Endothelial cell of umbilical vein (primary cell): Measurements from ENCODE around the gene MALL.

ENCODE experiments used
- EZH2 ChIP-seq: IDR thresholded peaks from 2 replicates; pipeline ENCODE4 v1.6.1; 2012; ENCODE audit warnings: borderline replicate concordance, low read depth, mild to moderate bottlenecking, moderate library complexity, low read length, inconsistent platforms; ENCODE audit not compliant: severe bottlenecking
- FOS ChIP-seq: IDR thresholded peaks from 2 replicates; pipeline ENCODE4 v1.6.1; 2011; ENCODE audit warnings: mild to moderate bottlenecking, low read length, moderate library complexity, borderline replicate concordance; ENCODE audit not compliant: insufficient read depth
- GATA2 ChIP-seq: IDR thresholded peaks from 2 replicates; pipeline ENCODE4 v1.7.0; 2011; ENCODE audit warnings: low read depth, mild to moderate bottlenecking, moderate library complexity, mixed read lengths, low read length; ENCODE audit not compliant: insufficient read length, insufficient read depth
- JUN ChIP-seq: IDR thresholded peaks from 2 replicates; pipeline ENCODE4 v1.6.1; 2011; ENCODE audit warnings: borderline replicate concordance, low read depth; ENCODE audit not compliant: insufficient read length, insufficient read depth
- MYC ChIP-seq: IDR thresholded peaks from one replicate; pipeline ENCODE4 v1.6.1; 2011; ENCODE audit warnings: mild to moderate bottlenecking, low read depth, low read length
- POLR2A ChIP-seq: IDR thresholded peaks from 2 replicates; pipeline ENCODE4 v1.6.1; 2012; ENCODE audit warnings: low read depth, mild to moderate bottlenecking, control low read depth, low read length
- POLR2AphosphoS5 ChIP-seq: IDR thresholded peaks from 2 replicates; pipeline ENCODE4 v1.6.1; 2012; ENCODE audit warnings: low read depth, mild to moderate bottlenecking, control low read depth, low read length, moderate library complexity; ENCODE audit not compliant: insufficient read depth
- TF ChIP-seq, protein P1 (sequence below), 2 donors: IDR thresholded peaks; 1 replicate in 1 of 2; 2 replicates in 1 of 2; pipeline ENCODE4 v1.5.1; 2011; ENCODE audit warnings: low read length in 2 of 2, mild to moderate bottlenecking in 2 of 2, moderate library complexity in 2 of 2, control low read depth in 1 of 2, inconsistent platforms in 1 of 2, low read depth in 1 of 2; ENCODE audit not compliant: insufficient read depth in 1 of 2; ENCODE audit errors: extremely low read depth in 1 of 2
- TF ChIP-seq, protein P2 (sequence below): IDR thresholded peaks from 2 replicates; pipeline ENCODE4 v1.6.1; 2011; ENCODE audit not compliant: insufficient read depth, insufficient read length

DNA sequence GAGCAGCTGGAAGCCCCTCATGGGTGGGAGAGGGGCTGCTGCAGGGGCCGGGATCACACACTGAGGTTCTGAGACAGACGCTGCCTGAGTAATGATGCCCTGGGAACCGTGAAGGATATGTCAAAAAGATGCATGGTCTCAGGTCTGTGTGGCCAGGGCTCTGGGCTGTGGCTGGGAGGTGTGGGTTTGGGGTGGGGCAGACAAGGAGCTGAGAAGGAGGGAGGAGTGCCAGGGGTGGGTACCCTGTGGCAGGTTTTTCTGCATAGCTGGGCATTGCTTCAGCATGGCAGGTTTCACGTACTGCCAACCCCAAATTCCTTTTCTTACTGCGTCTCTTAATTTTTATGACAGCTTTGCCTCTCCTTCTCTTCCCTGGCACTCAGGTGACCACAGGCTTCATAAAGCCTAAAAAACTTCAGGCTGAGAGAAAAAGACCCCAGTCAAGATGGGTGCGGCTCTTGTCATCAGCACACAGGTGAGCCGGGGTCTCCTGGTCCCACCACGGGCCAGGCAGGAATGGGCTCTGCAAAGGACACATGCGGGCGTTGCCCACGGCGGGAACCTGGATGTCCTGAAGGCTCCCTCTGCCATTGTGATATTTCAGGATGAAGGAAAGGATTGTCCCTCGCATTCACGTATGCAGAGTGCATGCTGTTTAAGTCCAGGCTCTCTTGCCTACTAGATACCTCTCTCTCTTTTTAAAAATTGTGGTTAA, 18.0 kb downstream of the MALL start:
- TF ChIP-seq, protein P1, sequence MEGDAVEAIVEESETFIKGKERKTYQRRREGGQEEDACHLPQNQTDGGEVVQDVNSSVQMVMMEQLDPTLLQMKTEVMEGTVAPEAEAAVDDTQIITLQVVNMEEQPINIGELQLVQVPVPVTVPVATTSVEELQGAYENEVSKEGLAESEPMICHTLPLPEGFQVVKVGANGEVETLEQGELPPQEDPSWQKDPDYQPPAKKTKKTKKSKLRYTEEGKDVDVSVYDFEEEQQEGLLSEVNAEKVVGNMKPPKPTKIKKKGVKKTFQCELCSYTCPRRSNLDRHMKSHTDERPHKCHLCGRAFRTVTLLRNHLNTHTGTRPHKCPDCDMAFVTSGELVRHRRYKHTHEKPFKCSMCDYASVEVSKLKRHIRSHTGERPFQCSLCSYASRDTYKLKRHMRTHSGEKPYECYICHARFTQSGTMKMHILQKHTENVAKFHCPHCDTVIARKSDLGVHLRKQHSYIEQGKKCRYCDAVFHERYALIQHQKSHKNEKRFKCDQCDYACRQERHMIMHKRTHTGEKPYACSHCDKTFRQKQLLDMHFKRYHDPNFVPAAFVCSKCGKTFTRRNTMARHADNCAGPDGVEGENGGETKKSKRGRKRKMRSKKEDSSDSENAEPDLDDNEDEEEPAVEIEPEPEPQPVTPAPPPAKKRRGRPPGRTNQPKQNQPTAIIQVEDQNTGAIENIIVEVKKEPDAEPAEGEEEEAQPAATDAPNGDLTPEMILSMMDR (IDR thresholded peaks at IDR 0.05; ENCODE audit: extremely low read depth in 1 of 2, insufficient read depth in 1 of 2, low read depth in 1 of 2, low read length in 2 of 2), result no peak
- TF ChIP-seq POLR2A (no peak), JUN (no peak), EZH2 (no peak), POLR2AphosphoS5 (no peak), MYC (no peak), GATA2 (no peak), FOS (no peak)
- TF ChIP-seq, protein P2, sequence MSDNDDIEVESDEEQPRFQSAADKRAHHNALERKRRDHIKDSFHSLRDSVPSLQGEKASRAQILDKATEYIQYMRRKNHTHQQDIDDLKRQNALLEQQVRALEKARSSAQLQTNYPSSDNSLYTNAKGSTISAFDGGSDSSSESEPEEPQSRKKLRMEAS, result no peak
